HG03025 (cell line): ENCODE measurements around the gene GNG10.
A peak's percentile ranks its signal among the peaks of the same experiment; 100 is the strongest.
"Not testable (repeated sequence)": the region's sequence is repeated elsewhere in the genome, so short reads cannot be mapped to it uniquely, and the experiment has no call there.

Experiments
- ATAC-seq: cut with Tn5 transposase; IDR thresholded peaks from one replicate; pipeline ENCODE4 v1.9.1; 2021; ENCODE audit warnings: mild to moderate bottlenecking, moderate library complexity; ENCODE audit not compliant: unreplicated experiment, low FRiP score

The GNG10 gene

GRCh38 chr9:111661150-111661801, at the start of gene GNG10:
GNG10 (plus strand) TSS chr9:111661605; CDS start chr9:111661635, 30 bp downstream.
- ATAC-seq = peak; percentile 69

DNA sequence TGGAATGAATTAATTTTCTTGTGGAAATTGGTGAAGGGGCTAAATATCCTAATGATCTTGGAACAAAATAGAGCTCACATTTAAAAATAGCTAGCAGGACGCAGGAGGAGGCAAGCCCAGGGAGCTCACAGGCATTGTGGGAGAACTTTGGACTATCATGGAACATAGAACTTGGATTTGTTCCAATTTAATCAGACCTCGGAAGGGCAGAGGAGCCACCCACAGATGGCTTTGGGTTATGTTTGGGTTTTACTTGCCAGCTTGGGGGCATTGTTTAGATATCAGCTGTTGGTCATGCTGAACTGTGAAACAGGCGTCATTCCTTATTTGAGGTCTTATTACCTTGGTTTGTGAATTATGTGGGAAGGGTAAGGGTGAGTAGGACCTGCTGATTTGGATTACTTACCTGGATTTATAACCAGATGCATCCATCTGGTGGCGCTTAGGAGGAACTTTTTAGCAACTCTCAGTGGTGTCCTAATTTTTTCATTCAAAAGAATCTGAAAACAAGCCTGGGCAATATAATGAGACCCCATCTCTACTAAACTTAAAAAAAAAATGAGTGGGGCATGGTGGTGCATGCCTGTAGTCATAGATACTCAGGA, 47.9 kb upstream of the GNG10 start:
- no peak for ATAC-seq

GRCh38 chr9:111615928-111616327, 45.5 kb upstream of the GNG10 start:
- ATAC-seq = no peak

DNA sequence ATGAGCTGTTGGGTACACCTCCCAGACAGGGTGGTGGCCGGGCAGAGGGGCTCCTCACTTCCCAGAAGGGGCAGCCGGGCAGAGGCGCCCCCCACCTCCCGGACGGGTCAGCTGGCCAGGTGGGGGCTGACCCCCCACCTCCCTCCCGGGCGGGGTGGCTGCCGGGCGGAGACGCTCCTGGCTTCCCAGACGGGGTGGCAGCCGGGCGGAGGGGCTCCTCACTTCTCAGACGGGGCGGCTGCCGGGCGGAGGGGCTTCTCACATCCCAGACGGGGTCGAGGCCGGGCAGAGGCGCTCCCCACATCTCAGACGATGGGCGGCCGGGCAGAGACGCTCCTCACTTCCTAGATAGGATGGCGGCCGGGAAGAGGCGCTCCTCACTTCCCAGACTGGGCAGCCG, 44.1 kb upstream of the GNG10 start:
- not testable (repeated sequence) for ATAC-seq

GRCh38 chr9:111621895-111622480, 39.4 kb upstream of the GNG10 start:
- no peak for ATAC-seq

DNA sequence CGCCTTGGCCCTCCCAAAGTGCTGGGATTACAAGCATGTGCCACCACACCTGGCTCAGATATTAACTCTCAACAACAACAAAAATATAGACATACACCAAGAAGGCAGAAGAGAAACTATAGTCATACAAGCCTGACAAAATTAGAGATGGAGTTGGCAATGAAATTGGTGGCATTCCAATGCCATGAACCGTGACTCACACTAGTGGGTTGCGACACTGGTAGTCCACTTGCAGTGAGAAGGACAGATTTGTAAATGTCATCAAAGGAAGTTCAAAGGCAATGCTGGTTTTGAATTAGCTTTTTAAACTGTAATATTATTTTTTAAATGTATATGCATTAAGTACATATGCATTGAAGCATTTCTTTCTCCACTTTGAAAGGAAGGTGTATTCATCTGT, 38.8 kb upstream of the GNG10 start:
- ATAC-seq = no peak

GRCh38 chr9:111627260-111627963, 34.0 kb upstream of the GNG10 start:
- ATAC-seq = no peak

- ATAC-seq = no peak
These were observed 33.0 kb upstream of the GNG10 start for GRCh38 chr9:111628411-111628810.

DNA sequence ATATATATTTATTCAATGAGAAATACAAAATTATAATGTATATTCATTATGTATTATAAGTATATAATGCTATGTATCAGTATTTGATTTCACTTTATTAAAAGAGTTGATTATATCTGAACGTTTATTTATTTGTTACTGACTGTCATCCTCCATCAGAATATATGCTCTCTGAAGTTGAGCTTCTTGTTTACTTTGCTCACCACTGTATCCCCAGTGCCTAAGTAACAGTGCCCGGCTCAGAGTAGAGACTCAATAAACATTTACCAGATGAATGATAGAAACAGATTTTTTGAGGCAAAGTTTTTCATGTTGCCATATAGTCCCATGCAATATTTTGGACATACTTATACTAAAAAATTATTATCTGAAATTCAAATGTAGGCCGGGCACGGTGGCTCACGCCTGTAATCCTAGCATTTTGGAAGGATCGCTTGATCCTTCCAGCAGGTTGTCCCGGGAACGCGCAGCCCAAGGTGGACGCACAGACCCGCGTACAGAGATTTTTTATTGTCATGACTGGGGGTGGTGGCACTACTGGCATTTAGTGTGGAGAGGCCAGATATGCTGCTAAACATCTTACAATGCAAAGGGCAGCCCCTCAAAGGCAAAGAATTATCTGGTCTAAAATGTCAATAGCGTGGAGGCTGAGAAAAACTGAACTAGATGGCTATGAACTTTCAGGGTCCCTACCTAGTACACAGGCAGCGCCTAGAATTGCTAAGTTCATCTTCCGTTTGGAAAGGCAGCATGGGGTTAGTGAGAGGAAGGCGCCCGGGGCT, 31.0 kb upstream of the GNG10 start:
- peak; percentile 30 for ATAC-seq

DNA sequence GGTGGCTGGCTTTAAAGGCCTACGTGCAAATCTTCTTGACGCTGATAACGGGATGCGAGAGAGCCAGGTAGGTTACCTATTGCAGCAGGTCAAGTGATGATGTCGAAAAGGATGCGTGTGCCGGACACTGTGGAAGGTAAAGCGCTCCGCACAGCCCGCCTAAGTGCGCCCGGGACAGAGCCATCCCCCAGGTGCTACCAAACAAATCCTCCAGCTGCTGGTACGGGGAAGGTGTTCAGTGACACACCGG, 30.5 kb upstream of the GNG10 start:
- no peak for ATAC-seq

DNA sequence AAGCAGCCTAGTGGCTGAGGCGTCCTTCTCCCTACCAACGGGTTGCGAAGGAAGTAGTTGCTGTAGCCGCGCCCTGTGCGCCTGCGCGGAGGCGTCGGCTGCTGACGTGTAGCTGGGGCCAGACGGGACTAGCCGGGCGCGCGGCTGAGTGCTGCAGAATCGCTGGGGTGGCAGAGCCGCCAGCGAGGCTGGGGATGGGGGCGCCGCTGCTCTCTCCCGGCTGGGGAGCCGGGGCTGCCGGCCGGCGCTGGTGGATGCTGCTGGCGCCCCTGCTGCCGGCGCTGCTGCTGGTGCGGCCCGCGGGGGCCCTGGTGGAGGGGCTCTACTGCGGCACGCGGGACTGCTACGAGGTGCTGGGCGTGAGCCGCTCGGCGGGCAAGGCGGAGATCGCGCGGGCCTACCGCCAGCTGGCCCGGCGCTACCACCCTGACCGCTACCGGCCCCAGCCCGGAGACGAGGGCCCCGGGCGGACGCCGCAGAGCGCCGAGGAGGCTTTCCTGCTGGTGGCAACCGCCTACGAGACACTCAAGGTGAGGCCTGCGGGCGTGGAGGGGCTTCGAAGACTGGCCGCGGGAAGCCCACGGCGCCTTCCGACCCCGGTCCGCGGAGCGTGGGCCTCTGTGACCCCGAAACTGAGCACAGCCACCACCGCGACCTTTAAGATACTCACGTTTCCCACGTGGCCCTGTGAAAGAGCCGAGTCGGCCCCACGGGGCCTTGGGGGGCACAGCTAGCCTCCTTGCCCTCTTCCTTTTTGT, 30.0 kb upstream of the GNG10 start, which contains the start of gene DNAJC25:
TSS of gene DNAJC25 (plus strand) at position 121 of the 758 bp plus-strand sequence. CDS start at position 195, 74 bp downstream.
- peak; percentile 98 for ATAC-seq

GRCh38 chr9:111632060-111632459, 29.3 kb upstream of the GNG10 start:
- ATAC-seq = no peak

GRCh38 chr9:111632695-111633388, 28.6 kb upstream of the GNG10 start:
- ATAC-seq = no peak

DNA sequence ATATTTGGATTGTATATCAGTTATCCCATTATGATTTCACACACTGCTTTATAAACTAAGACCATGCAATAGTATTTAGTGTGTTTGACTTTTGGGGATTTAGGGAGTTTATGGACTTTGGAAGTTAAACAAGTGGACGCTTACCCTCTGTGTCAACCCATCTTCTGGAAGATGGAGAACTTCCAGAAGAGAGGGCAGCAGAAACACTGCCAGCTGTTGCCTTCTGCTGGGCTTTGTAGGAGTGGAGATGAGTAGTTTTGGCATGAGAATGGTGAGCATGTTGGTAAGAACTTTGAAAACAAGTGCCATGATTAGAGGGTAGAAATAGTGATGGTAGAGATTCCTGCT, 28.0 kb upstream of the GNG10 start:
- no peak for ATAC-seq

DNA sequence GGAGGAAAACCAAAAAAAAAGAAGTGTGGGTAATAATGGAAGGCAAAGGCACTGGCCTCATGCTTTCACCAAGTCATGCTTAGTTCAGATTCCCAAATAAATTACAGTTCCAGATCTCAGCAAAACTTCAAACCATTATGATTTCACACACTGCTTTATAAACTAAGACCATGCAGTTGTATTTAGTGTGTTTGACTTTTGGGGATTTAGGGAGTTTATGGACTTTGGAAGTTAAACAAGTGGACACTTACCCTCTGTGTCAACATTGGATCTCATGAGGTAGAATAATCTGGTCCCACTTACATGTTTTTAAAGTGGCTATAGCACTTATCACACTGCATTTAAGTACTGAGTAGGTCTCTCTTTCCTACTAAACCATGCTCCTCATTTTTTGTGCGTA, 26.5 kb upstream of the GNG10 start:
- ATAC-seq = no peak

DNA sequence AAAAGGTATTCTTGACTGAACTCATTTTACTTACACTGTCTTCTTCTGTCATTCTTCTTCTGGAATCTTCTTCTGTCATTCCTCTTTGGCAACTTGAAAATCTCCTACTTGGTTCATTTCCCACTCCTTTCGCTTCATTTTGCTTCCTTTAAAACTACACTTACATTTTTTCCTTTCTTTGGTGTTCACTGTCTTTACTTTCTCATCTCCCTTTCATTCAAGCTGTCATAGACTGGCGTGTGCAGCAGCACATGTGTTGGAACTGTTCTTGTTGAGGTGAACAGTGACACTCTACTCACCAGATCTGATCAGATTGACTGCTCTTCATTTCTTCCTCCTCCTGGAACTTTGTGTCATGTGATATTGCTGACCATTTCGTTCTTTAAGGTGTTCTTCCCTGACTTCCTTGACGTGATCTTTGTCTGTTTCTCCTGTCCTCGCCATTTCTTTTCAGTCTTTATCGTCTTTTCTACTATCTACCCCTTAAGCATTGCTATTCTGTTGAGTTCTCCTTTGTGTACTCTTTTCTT, 23.9 kb upstream of the GNG10 start:
- no peak for ATAC-seq

- ATAC-seq = no peak
These were observed 17.1 kb upstream of the GNG10 start for GRCh38 chr9:111644195-111644772.

GRCh38 chr9:111645806-111646205, 15.6 kb upstream of the GNG10 start:
- no peak for ATAC-seq

DNA sequence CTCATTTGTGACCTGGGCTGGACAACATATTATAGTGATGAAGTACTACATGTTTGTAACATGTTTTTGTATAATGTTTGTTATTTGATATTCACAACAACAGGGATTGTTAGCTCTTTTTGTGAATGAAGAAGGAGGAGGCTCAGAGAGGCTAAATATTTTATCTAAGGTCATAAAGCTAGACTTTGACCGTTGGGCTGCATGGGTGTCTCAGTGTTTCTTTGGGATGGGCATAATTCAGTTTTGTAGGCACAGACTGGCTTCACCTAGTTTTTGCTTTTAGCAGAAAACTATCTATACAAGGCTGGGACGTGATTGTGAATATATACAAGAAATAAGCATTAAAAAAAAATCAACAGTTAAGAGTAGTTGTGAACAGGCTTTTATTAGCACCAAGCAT, 15.0 kb upstream of the GNG10 start:
- ATAC-seq = no peak
